K562 (cell line): ENCODE results near the gene NRF1. TPM values are rescaled to one million over a fixed set of nuclear protein-coding genes. Genes with fewer than 3 reads are reported as not detected.

Experiments
- CLOCK ChIP-seq: fragments of 250-450 bp; sonication (Bioruptor Pico); IDR thresholded peaks from 2 replicates; pipeline ENCODE4 v1.4.0; 2020; ENCODE audit warnings: mild to moderate bottlenecking, moderate library complexity, borderline replicate concordance
- DIDO1 ChIP-seq: fragments of 450-650 bp; IDR thresholded peaks from 2 replicates; pipeline ENCODE4 v1.6.1; 2016; ENCODE audit warnings: low read depth, missing biosample characterization, missing genetic modification characterization
- DNMT1 ChIP-seq: fragments of 450-650 bp; IDR thresholded peaks from 2 replicates; pipeline ENCODE4 v1.6.1; 2016; ENCODE audit warnings: antibody characterized with exemption, mild to moderate bottlenecking
- EP400 ChIP-seq: fragments of 450-650 bp; IDR thresholded peaks from 2 replicates; pipeline ENCODE4 v1.6.1; 2017; ENCODE audit warnings: antibody characterized with exemption, mild to moderate bottlenecking, moderate library complexity
- FOXA3 ChIP-seq, 2 experiments: fragments of 450-650 bp in 1 of 2; sonication (generic) in 1 of 2; formaldehyde crosslinking; IDR thresholded peaks in 1 of 2; conservative IDR thresholded peaks in 1 of 2; 2 replicates each; pipeline versions ENCODE4 v1.4.0 to v1.8.0; 2020 to 2022; ENCODE audit warnings: mild to moderate bottlenecking in 2 of 2, missing genetic modification reagents in 1 of 2
- HDAC8 ChIP-seq: fragments of 450-650 bp; IDR thresholded peaks from 2 replicates; pipeline ENCODE4 v1.6.1; 2016; ENCODE audit warnings: mild to moderate bottlenecking, missing genetic modification characterization, moderate library complexity, missing compliant biosample characterization
- ILF3 ChIP-seq: fragments of 450-650 bp; IDR thresholded peaks from 2 replicates; pipeline ENCODE4 v1.6.1; 2018; ENCODE audit warnings: antibody characterized with exemption, mild to moderate bottlenecking, moderate library complexity, borderline replicate concordance
- KAT8 ChIP-seq: fragments of 450-650 bp; IDR thresholded peaks from 2 replicates; pipeline ENCODE4 v1.6.1; 2016; ENCODE audit warnings: low read depth, mild to moderate bottlenecking
- MCM2 ChIP-seq: fragments of 450-650 bp; IDR thresholded peaks from 2 replicates; pipeline ENCODE4 v1.6.1; 2017; ENCODE audit warnings: low read depth, mild to moderate bottlenecking
- NR1H2 ChIP-seq: sonication (generic); formaldehyde crosslinking; IDR thresholded peaks from 2 replicates; pipeline ENCODE4 v1.4.0; 2020; ENCODE audit warnings: mild to moderate bottlenecking, missing genetic modification reagents
- U2AF1 ChIP-seq: fragments of 200-400 bp; formaldehyde crosslinking; optimal IDR thresholded peaks from 2 replicates; pipeline ENCODE3; 2017; ENCODE audit warnings: mild to moderate bottlenecking, low read depth, low read length, moderate library complexity
- ZNF232 ChIP-seq: sonication (generic); formaldehyde crosslinking; IDR thresholded peaks from 2 replicates; pipeline ENCODE4 v1.8.0; 2022; ENCODE audit warnings: mild to moderate bottlenecking, missing genetic modification reagents
- polyA plus RNA-seq, 8 experiments: library from polyadenylated mRNA; depleted of rRNA in 4 of 8; stranded (reverse) in 5 of 8; unstranded in 3 of 8; fragments of >200 nt; fragmentation: Nextera tagmentation in 2 of 8; fragmentation: Illumina TruSeq in 1 of 8; extraction: Ambion mirVana in 2 of 8; extraction: Trizol in 1 of 8; gene quantifications; 2 replicates each; pipeline versions ENCODE4 v1.2.1 to v1.2.3, GENCODE V29; 2011 to 2014; ENCODE audit warnings: inconsistent platforms in 1 of 8, missing spikeins in 1 of 8
- total RNA-seq, 7 experiments: library from RNA; depleted of rRNA in 6 of 7; stranded (reverse); fragments of >200 nt in 6 of 7; fragmentation: Illumina TruSeq in 2 of 7; extraction: Trizol in 2 of 7; gene quantifications; 2 replicates each; pipeline versions ENCODE4 v1.2.1 to v1.2.3, GENCODE V29; 2011 to 2021; ENCODE audit warnings: low replicate concordance in 1 of 7
- TF ChIP-seq, protein P1 (sequence below): fragments of 450-650 bp; IDR thresholded peaks from 2 replicates; pipeline ENCODE4 v1.6.1; 2016; ENCODE audit warnings: mild to moderate bottlenecking, moderate library complexity

NRF1 gene
- total and polyA plus RNA-seq, 9 of the 15 experiments (the other 6 are each of a cell fraction or from before 2014, with no cell fraction given): 8.6 to 28.8 (median 20.3) TPM

- TF ChIP-seq, protein P1, sequence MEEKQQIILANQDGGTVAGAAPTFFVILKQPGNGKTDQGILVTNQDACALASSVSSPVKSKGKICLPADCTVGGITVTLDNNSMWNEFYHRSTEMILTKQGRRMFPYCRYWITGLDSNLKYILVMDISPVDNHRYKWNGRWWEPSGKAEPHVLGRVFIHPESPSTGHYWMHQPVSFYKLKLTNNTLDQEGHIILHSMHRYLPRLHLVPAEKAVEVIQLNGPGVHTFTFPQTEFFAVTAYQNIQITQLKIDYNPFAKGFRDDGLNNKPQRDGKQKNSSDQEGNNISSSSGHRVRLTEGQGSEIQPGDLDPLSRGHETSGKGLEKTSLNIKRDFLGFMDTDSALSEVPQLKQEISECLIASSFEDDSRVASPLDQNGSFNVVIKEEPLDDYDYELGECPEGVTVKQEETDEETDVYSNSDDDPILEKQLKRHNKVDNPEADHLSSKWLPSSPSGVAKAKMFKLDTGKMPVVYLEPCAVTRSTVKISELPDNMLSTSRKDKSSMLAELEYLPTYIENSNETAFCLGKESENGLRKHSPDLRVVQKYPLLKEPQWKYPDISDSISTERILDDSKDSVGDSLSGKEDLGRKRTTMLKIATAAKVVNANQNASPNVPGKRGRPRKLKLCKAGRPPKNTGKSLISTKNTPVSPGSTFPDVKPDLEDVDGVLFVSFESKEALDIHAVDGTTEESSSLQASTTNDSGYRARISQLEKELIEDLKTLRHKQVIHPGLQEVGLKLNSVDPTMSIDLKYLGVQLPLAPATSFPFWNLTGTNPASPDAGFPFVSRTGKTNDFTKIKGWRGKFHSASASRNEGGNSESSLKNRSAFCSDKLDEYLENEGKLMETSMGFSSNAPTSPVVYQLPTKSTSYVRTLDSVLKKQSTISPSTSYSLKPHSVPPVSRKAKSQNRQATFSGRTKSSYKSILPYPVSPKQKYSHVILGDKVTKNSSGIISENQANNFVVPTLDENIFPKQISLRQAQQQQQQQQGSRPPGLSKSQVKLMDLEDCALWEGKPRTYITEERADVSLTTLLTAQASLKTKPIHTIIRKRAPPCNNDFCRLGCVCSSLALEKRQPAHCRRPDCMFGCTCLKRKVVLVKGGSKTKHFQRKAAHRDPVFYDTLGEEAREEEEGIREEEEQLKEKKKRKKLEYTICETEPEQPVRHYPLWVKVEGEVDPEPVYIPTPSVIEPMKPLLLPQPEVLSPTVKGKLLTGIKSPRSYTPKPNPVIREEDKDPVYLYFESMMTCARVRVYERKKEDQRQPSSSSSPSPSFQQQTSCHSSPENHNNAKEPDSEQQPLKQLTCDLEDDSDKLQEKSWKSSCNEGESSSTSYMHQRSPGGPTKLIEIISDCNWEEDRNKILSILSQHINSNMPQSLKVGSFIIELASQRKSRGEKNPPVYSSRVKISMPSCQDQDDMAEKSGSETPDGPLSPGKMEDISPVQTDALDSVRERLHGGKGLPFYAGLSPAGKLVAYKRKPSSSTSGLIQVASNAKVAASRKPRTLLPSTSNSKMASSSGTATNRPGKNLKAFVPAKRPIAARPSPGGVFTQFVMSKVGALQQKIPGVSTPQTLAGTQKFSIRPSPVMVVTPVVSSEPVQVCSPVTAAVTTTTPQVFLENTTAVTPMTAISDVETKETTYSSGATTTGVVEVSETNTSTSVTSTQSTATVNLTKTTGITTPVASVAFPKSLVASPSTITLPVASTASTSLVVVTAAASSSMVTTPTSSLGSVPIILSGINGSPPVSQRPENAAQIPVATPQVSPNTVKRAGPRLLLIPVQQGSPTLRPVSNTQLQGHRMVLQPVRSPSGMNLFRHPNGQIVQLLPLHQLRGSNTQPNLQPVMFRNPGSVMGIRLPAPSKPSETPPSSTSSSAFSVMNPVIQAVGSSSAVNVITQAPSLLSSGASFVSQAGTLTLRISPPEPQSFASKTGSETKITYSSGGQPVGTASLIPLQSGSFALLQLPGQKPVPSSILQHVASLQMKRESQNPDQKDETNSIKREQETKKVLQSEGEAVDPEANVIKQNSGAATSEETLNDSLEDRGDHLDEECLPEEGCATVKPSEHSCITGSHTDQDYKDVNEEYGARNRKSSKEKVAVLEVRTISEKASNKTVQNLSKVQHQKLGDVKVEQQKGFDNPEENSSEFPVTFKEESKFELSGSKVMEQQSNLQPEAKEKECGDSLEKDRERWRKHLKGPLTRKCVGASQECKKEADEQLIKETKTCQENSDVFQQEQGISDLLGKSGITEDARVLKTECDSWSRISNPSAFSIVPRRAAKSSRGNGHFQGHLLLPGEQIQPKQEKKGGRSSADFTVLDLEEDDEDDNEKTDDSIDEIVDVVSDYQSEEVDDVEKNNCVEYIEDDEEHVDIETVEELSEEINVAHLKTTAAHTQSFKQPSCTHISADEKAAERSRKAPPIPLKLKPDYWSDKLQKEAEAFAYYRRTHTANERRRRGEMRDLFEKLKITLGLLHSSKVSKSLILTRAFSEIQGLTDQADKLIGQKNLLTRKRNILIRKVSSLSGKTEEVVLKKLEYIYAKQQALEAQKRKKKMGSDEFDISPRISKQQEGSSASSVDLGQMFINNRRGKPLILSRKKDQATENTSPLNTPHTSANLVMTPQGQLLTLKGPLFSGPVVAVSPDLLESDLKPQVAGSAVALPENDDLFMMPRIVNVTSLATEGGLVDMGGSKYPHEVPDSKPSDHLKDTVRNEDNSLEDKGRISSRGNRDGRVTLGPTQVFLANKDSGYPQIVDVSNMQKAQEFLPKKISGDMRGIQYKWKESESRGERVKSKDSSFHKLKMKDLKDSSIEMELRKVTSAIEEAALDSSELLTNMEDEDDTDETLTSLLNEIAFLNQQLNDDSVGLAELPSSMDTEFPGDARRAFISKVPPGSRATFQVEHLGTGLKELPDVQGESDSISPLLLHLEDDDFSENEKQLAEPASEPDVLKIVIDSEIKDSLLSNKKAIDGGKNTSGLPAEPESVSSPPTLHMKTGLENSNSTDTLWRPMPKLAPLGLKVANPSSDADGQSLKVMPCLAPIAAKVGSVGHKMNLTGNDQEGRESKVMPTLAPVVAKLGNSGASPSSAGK: peak; percentile 38; the same call in 1 of the 2 replicates
- TF ChIP-seq U2AF1: no peak
- TF ChIP-seq ZNF232: no peak
- TF ChIP-seq ILF3: no peak
- peak; percentile 63; the same call in 1 of the 2 replicates for TF ChIP-seq DIDO1 (tag)
- TF ChIP-seq DNMT1: no peak
- TF ChIP-seq HDAC8 (tag): peak; percentile 76; the same call in 1 of the 2 replicates
- TF ChIP-seq KAT8: no peak
- TF ChIP-seq EP400: peak; percentile 74
- no peak for TF ChIP-seq MCM2
- TF ChIP-seq NR1H2 (CRISPR knock-in tag): no peak
- TF ChIP-seq FOXA3 (CRISPR knock-in tag; conservative IDR thresholded peaks at IDR 0.05 in 1 of 2, IDR thresholded peaks at IDR 0.05 in 1 of 2): peak; percentile 99 to 100
- peak; percentile 62; the same call in 1 of the 2 replicates for TF ChIP-seq CLOCK (CRISPR knock-in tag)
Measured at GRCh38 chr7:129719980-129720732, 108.6 kb downstream of the NRF1 start (continued).
